NCI-H2107 (cell line): ENCODE measurements around the gene ZBTB3.
"Not testable (repeated sequence)": the region's sequence is repeated elsewhere in the genome, so short reads cannot be mapped to it uniquely, and the experiment has no call there.

ENCODE experiments used
- DNase-seq: peaks from one replicate; lab custom pipeline; 2025; lab: John Stamatoyannopoulos, UW

ZBTB3 gene

GRCh38 chr11:62757846-62758788 lies 4.2 kb upstream of the ZBTB3 start:
- DNase-seq = no peak

GRCh38 chr11:62755086-62755615 lies 1.2 kb upstream of the ZBTB3 start:
- no peak for DNase-seq

GRCh38 chr11:62752994-62753735 lies 795 bp downstream of the ZBTB3 start:
- DNase-seq = no peak

- no peak for DNase-seq
These were observed 1.7 kb downstream of the ZBTB3 start for GRCh38 chr11:62752177-62752785.

- DNase-seq = not testable (repeated sequence)
These were observed 4.0 kb downstream of the ZBTB3 start for GRCh38 chr11:62749931-62750330.

GRCh38 chr11:62747475-62748160 lies 6.3 kb downstream of the ZBTB3 start:
- no peak for DNase-seq

- no peak for DNase-seq
These were observed 16.8 kb downstream of the ZBTB3 start for GRCh38 chr11:62737196-62737595.

- DNase-seq = no peak
These were observed 21.1 kb downstream of the ZBTB3 start for GRCh38 chr11:62732830-62733229.

GRCh38 chr11:62730076-62730475 lies 23.9 kb downstream of the ZBTB3 start:
- not testable (repeated sequence) for DNase-seq

GRCh38 chr11:62728171-62728988 lies 25.6 kb downstream of the ZBTB3 start, which contains the start of gene TTC9C:
Gene TTC9C (plus strand): TSS chr11:62728486. CDS start chr11:62728849, 363 bp downstream.
- DNase-seq = peak; percentile 64

- peak; percentile 97 for DNase-seq
These were observed 26.1 kb downstream of the ZBTB3 start for GRCh38 chr11:62727872-62728170.

- peak; percentile 96 for DNase-seq
These were observed 26.6 kb downstream of the ZBTB3 start, which contains the start of gene HNRNPUL2 for GRCh38 chr11:62727165-62727871. Gene HNRNPUL2 (minus strand): TSS chr11:62727457. CDS start chr11:62727156, 301 bp downstream.

GRCh38 chr11:62726915-62727164 lies 27.1 kb downstream of the ZBTB3 start:
- no peak for DNase-seq

- DNase-seq = no peak
These were observed 27.6 kb downstream of the ZBTB3 start for GRCh38 chr11:62726156-62726914.

- DNase-seq = no peak
These were observed 28.3 kb downstream of the ZBTB3 start for GRCh38 chr11:62725646-62726045.

- DNase-seq = no peak
These were observed 29.8 kb downstream of the ZBTB3 start for GRCh38 chr11:62724171-62724570.

GRCh38 chr11:62721994-62722393 lies 32.0 kb downstream of the ZBTB3 start:
- no peak for DNase-seq

- DNase-seq = no peak
These were observed 34.5 kb downstream of the ZBTB3 start for GRCh38 chr11:62719302-62719978.

- no peak for DNase-seq
These were observed 37.1 kb downstream of the ZBTB3 start for GRCh38 chr11:62716816-62717215.
